OCI-LY7 (cell line): ENCODE measurements around the gene ELAVL2.

Experiments
- EZH2phosphoT487 ChIP-seq: fragments of 200-600 bp; sonication (generic); IDR thresholded peaks from 2 replicates; pipeline ENCODE4 v1.6.1; 2018; ENCODE audit warnings: low read depth, borderline replicate concordance, mild to moderate bottlenecking, mixed run types, antibody characterized with exemption, low read length, moderate library complexity, mixed read lengths
- TF ChIP-seq, protein P1 (sequence below): fragments of 200-600 bp; sonication (generic); conservative IDR thresholded peaks from 2 replicates; pipeline ENCODE4 v1.5.1; 2014; ENCODE audit warnings: mild to moderate bottlenecking, antibody characterized with exemption, low read length, moderate library complexity, mixed read lengths

DNA sequence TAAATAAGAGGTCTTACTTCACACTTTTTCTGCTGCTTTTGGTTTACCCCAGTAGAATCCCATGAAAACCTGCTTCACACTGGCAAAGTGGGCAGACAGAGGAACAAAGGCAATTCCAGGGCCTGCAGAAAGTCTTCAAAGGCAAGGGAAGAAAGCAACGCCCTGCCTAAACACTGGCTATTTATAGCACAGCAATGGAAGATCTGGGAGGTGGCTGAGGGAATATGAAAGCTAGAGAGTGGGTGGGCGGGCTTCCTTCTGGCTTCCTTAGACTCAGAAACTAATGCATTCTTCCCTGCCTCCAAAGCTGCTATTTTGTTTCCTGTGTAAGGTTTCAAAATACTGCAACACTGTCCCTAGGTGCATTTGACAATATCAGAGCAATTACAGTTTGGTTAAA, 46.8 kb downstream of the ELAVL2 start:
- TF ChIP-seq, protein P1, sequence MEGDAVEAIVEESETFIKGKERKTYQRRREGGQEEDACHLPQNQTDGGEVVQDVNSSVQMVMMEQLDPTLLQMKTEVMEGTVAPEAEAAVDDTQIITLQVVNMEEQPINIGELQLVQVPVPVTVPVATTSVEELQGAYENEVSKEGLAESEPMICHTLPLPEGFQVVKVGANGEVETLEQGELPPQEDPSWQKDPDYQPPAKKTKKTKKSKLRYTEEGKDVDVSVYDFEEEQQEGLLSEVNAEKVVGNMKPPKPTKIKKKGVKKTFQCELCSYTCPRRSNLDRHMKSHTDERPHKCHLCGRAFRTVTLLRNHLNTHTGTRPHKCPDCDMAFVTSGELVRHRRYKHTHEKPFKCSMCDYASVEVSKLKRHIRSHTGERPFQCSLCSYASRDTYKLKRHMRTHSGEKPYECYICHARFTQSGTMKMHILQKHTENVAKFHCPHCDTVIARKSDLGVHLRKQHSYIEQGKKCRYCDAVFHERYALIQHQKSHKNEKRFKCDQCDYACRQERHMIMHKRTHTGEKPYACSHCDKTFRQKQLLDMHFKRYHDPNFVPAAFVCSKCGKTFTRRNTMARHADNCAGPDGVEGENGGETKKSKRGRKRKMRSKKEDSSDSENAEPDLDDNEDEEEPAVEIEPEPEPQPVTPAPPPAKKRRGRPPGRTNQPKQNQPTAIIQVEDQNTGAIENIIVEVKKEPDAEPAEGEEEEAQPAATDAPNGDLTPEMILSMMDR, result no peak
- TF ChIP-seq EZH2phosphoT487, result no peak
